Osteocyte (in vitro differentiated cells): ENCODE results near the gene CD9. TPM values are rescaled to one million over a fixed set of nuclear protein-coding genes. Genes with fewer than 3 reads are reported as not detected.
A peak's percentile ranks its signal among the peaks of the same experiment; 100 is the strongest.

Experiments
- DNase-seq: peaks from one replicate; pipeline ENCODE4 v3.0.0; 2021; ENCODE audit warnings: mixed read lengths; ENCODE audit not compliant: unreplicated experiment; ENCODE audit errors: extremely low spot score
- H3K27ac Mint-ChIP-seq: one replicate; pipeline ENCODE4 v1.8.0; 2021; ENCODE audit warnings: mild to moderate bottlenecking, mixed read lengths; ENCODE audit not compliant: unreplicated experiment
- H3K27me3 Mint-ChIP-seq: one replicate; pipeline ENCODE4 v1.8.0; 2021; ENCODE audit warnings: mixed read lengths; ENCODE audit not compliant: unreplicated experiment
- H3K36me3 Mint-ChIP-seq: one replicate; pipeline ENCODE4 v1.8.0; 2021; ENCODE audit warnings: mixed read lengths; ENCODE audit not compliant: unreplicated experiment
- H3K4me1 Mint-ChIP-seq: one replicate; pipeline ENCODE4 v1.8.0; 2021; ENCODE audit warnings: mixed read lengths; ENCODE audit not compliant: unreplicated experiment
- H3K4me3 Mint-ChIP-seq: one replicate; pipeline ENCODE4 v1.8.0; 2021; ENCODE audit warnings: mild to moderate bottlenecking, moderate library complexity, mixed read lengths; ENCODE audit not compliant: unreplicated experiment
- H3K9me3 Mint-ChIP-seq: one replicate; pipeline ENCODE4 v1.8.0; 2021; ENCODE audit warnings: mixed read lengths; ENCODE audit not compliant: unreplicated experiment
- CTCF ChIP-seq: fragments of 200-600 bp; sonication (generic); IDR thresholded peaks from 2 replicates; pipeline ENCODE4 v1.5.0; 2021; ENCODE audit warnings: antibody characterized with exemption, mild to moderate bottlenecking, moderate library complexity
- total RNA-seq: library from RNA; stranded (reverse); gene quantifications from 2 replicates; pipeline ENCODE4 v1.2.1, GENCODE V29; 2021

Gene CD9
- total RNA-seq, 1 donor from 2014 or later: 77.1 TPM

DNA sequence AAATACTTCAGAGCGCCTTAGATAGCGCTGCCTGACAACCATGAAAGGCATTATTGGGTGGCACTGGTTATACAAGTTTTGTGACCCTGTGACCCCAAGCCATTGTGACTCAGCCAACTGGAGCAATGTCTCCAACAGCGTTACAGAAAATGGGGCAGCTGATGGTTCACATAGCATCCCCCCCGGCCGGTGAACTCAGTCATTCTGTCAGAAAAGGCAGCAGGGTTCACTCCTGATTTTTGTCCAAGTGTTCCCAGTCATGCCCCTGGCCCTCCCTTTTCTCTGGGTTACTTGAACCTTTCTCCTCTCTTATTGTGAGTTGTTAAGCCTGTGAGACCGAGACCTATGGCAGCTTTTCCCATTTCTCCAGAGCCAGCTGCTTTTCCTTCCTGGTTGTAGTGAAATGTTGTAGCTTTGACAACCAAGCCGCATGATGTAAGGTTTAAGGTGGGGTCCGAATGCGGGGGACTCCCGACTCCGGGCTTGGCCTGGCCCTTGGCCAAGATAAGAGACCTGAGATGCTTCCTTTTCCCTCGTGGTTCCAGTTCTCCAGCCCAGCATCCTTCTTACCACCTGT is 22.0 kb downstream of the CD9 start:
- H3K9me3 Mint-ChIP-seq: no peaks in the 10 kb centered on the region
- H3K4me3 Mint-ChIP-seq: no peak overlapping the region
- peak overlapping the region; percentile 66 for H3K27ac Mint-ChIP-seq
- peaks cover 6% of the 10 kb centered on the region for H3K36me3 Mint-ChIP-seq
- no peak for TF ChIP-seq CTCF
- no peaks in the 10 kb centered on the region for H3K27me3 Mint-ChIP-seq
- H3K4me1 Mint-ChIP-seq: peaks cover 60% of the 10 kb centered on the region
- no peak for DNase-seq

DNA sequence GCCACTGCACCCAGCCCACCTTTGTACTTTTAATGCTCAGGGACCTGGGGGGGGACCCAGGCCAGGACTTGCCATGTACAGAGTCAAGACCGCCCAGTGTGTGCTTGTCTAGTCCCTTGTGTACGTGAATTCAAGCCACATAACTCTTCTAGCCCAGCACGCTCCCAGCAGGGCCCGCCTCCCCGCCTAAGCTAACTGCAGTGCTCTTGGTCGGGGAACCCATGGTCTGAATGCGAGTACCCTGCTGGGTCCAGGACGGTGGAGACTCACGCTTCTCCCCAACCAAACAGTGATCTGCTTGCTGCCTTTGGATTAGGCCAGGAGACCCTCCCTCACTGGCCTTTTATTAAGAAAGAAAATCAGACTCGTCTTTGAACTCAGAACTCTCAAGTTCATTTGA is 23.3 kb downstream of the CD9 start:
- no peaks in the 10 kb centered on the region for H3K9me3 Mint-ChIP-seq
- H3K4me1 Mint-ChIP-seq: peaks cover 67% of the 10 kb centered on the region
- TF ChIP-seq CTCF: no peak
- no peak overlapping the region for H3K4me3 Mint-ChIP-seq
- no peaks in the 10 kb centered on the region for H3K27me3 Mint-ChIP-seq
- H3K36me3 Mint-ChIP-seq: peaks cover 8% of the 10 kb centered on the region
- no peak for DNase-seq
- H3K27ac Mint-ChIP-seq: no peak overlapping the region

GRCh38 chr12:6224550-6224949 is 24.4 kb downstream of the CD9 start:
- Mint-ChIP-seq H3K27ac (peak overlapping the region; percentile 32), H3K4me3 (no peak overlapping the region), H3K36me3 (peaks cover 8% of the 10 kb centered on the region), H3K4me1 (peaks cover 72% of the 10 kb centered on the region), H3K9me3 (no peaks in the 10 kb centered on the region), H3K27me3 (no peaks in the 10 kb centered on the region)
- DNase-seq: no peak
- no peak for TF ChIP-seq CTCF

- Mint-ChIP-seq H3K4me3 (no peak overlapping the region), H3K4me1 (peaks cover 72% of the 10 kb centered on the region), H3K27me3 (no peaks in the 10 kb centered on the region), H3K9me3 (no peaks in the 10 kb centered on the region), H3K36me3 (peaks cover 2% of the 10 kb centered on the region), H3K27ac (peak overlapping the region; percentile 82)
- no peak for TF ChIP-seq CTCF
- no peak for DNase-seq
These were observed 25.4 kb downstream of the CD9 start for GRCh38 chr12:6225630-6226001.

DNA sequence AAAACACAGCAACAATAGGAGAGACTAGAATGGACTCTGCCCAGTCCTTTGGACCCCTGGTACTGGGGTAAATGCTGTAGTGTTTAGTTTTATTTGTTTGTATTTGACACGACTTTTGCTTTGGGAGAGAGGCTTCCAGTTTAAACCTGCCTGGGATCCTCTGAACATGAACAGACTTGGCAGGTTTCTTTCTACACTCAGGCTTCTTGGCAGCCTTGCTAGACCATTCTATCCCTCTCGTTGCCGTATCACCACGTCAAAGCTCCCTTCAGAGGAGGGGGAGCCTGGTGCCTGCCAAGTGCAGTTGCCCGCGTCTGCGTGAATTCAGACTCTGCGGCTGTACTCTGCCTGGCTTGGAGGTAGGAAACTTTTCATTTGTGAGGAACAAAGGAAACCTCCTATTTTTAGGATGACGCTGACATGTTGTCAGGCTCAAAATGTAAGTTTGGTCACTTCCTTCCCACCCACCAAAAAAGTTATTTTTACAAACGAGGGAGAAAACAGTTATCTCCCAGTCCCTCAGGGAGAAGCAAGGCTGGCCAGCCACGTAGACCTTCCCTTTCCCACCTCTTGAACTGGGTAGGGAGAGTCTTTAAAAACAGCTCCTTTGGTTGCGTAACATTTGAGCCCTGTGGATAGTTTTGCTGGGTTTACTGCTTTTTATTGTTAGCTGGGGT is 25.9 kb downstream of the CD9 start:
- no peak for DNase-seq
- H3K4me1 Mint-ChIP-seq: peaks cover 73% of the 10 kb centered on the region

More for the DNA sequence above, 25.9 kb downstream of the CD9 start:
- no peaks in the 10 kb centered on the region for H3K9me3 Mint-ChIP-seq
- no peak for TF ChIP-seq CTCF
- no peaks in the 10 kb centered on the region for H3K27me3 Mint-ChIP-seq
- no peak overlapping the region for H3K4me3 Mint-ChIP-seq
- peaks cover 2% of the 10 kb centered on the region for H3K36me3 Mint-ChIP-seq
- H3K27ac Mint-ChIP-seq: peak overlapping the region; percentile 82
